CD4-positive, alpha-beta memory T cell (primary cell): ENCODE data around the gene NUP42. TPM values are rescaled to one million over a fixed set of nuclear protein-coding genes. Genes with fewer than 3 reads are reported as not detected.
A peak's percentile ranks its signal among the peaks of the same experiment; 100 is the strongest.

Experiments
- CTCF ChIA-PET: fragments of 350-600 bp; sonication (Branson Sonifier 250); formaldehyde crosslinking; loops from one replicate; lab custom pipeline; 2021; ENCODE audit warnings: inconsistent platforms; ENCODE audit not compliant: partially characterized antibody; lab: Charles Lee
- POLR2A ChIA-PET: fragments of 350-600 bp; sonication (Branson Sonifier 250); formaldehyde crosslinking; loops from one replicate; lab custom pipeline; 2021; ENCODE audit not compliant: partially characterized antibody; lab: Charles Lee
- DNase-seq, 5 donors: peaks; one replicate each; pipeline versions ENCODE4 v3.0.0 to v3.0.0-alpha.2; 2020 to 2022; ENCODE audit warnings: mixed read lengths in 1 of 5
- H3K27ac ChIP-seq: one replicate; pipeline ENCODE4 v1.7.0; 2013; ENCODE audit warnings: low read depth, low read length
- H3K27me3 ChIP-seq: 2 replicates; pipeline ENCODE4 v1.7.0; 2013; ENCODE audit warnings: mild to moderate bottlenecking, low read length, moderate library complexity; ENCODE audit not compliant: insufficient read depth
- H3K36me3 ChIP-seq: 2 replicates; pipeline ENCODE4 v1.7.0; 2013; ENCODE audit warnings: mild to moderate bottlenecking, low read length, moderate library complexity; ENCODE audit not compliant: insufficient read depth
- H3K4me1 ChIP-seq: 2 replicates; pipeline ENCODE4 v1.7.0; 2013; ENCODE audit warnings: mild to moderate bottlenecking, low read length, moderate library complexity; ENCODE audit not compliant: insufficient read depth
- H3K4me3 ChIP-seq, 2 donors: one replicate each; pipeline ENCODE4 v1.7.0; 2013; ENCODE audit warnings: low read length in 2 of 2, mild to moderate bottlenecking in 1 of 2
- H3K9me3 ChIP-seq, 2 donors: one replicate each; pipeline ENCODE4 v1.7.0; 2013; ENCODE audit warnings: low read length in 2 of 2, control low read depth in 1 of 2; ENCODE audit not compliant: control insufficient read depth in 1 of 2
- H3K27ac Mint-ChIP-seq, 7 donors: one replicate each; pipeline ENCODE4 v1.8.0; 2020 to 2021; ENCODE audit warnings: mixed read lengths in 7 of 7, mild to moderate bottlenecking in 6 of 7, inconsistent platforms in 3 of 7, moderate library complexity in 3 of 7
- H3K27me3 Mint-ChIP-seq, 2 donors: one replicate each; pipeline ENCODE4 v1.8.0; 2020 to 2021; ENCODE audit warnings: mixed read lengths in 2 of 2
- H3K36me3 Mint-ChIP-seq, 2 donors: one replicate each; pipeline ENCODE4 v1.8.0; 2020 to 2021; ENCODE audit warnings: mixed read lengths in 2 of 2, inconsistent platforms in 1 of 2, mild to moderate bottlenecking in 1 of 2
- H3K4me1 Mint-ChIP-seq, 4 donors: one replicate each; pipeline ENCODE4 v1.8.0; 2020 to 2021; ENCODE audit warnings: mixed read lengths in 4 of 4, mild to moderate bottlenecking in 1 of 4
- H3K4me3 Mint-ChIP-seq, 8 donors: one replicate each; pipeline ENCODE4 v1.8.0; 2020 to 2021; ENCODE audit warnings: mixed read lengths in 8 of 8, mild to moderate bottlenecking in 7 of 8, moderate library complexity in 6 of 8, inconsistent platforms in 3 of 8
- H3K9me3 Mint-ChIP-seq, 8 donors: one replicate each; pipeline ENCODE4 v1.8.0; 2020 to 2021; ENCODE audit warnings: mixed read lengths in 8 of 8, mild to moderate bottlenecking in 5 of 8, inconsistent platforms in 3 of 8, moderate library complexity in 1 of 8
- intact Hi-C: fragments of 100-400 bp; cut with micrococcal nuclease; formaldehyde crosslinking; loops from one replicate; pipeline ENCODE4 v1.15.1; 2023
- polyA plus RNA-seq, 2 donors: library from polyadenylated mRNA; unstranded; fragments of 300-500 nt; fragmentation: Illumina TruSeq; gene quantifications; one replicate each; pipeline ENCODE4 v1.2.3, GENCODE V29; 2021
- total RNA-seq, 2 experiments: library from RNA; stranded (reverse); gene quantifications; one replicate each; pipeline ENCODE4 v1.2.3, GENCODE V29; 2021

NUP42 gene
- total and polyA plus RNA-seq, 4 experiments from 2014 or later: 33.3 to 40.8 (median 38.5) TPM

- POLR2A ChIA-PET: no interaction called here
- CTCF ChIA-PET: no interaction called here
- peaks cover 0 to under 1% (median under 1%) of the 10 kb centered on the region in 4 donors for H3K4me1 Mint-ChIP-seq
- H3K4me1 ChIP-seq: no peaks in the 10 kb centered on the region
- no peaks in the 10 kb centered on the region for H3K9me3 Mint-ChIP-seq
- peaks cover 2% of the 10 kb centered on the region in 2 donors for H3K27me3 Mint-ChIP-seq
- no peaks in the 10 kb centered on the region for H3K27me3 ChIP-seq
- no peak overlapping the region for H3K27ac Mint-ChIP-seq
- H3K27ac ChIP-seq: no peak overlapping the region
- DNase-seq: no peak
- H3K4me3 ChIP-seq: no peak overlapping the region
- no peaks in the 10 kb centered on the region for H3K9me3 ChIP-seq
- H3K36me3 Mint-ChIP-seq: peaks cover 49 to 62% of the 10 kb centered on the region in 2 donors
- peaks cover 26% of the 10 kb centered on the region for H3K36me3 ChIP-seq
- intact Hi-C loops: no loop called here
- no peak overlapping the region for H3K4me3 Mint-ChIP-seq
Measured at GRCh38 chr7:23200331-23200730, 18.5 kb downstream of the NUP42 start.

- Mint-ChIP-seq H3K27ac (no peak overlapping the region), H3K27me3 (peaks cover 8 to 15% of the 10 kb centered on the region in 2 donors), H3K4me1 (peaks cover 0 to 5% (median 3%) of the 10 kb centered on the region in 4 donors), H3K36me3 (peaks cover 31 to 48% of the 10 kb centered on the region in 2 donors), H3K4me3 (no peak overlapping the region), H3K9me3 (no peaks in the 10 kb centered on the region)
- H3K36me3 ChIP-seq: peaks cover 18% of the 10 kb centered on the region
- POLR2A ChIA-PET: no interaction called here
- no peak overlapping the region for H3K4me3 ChIP-seq
- peaks cover 3% of the 10 kb centered on the region for H3K27me3 ChIP-seq
- intact Hi-C loops: no loop called here
- CTCF ChIA-PET: interaction anchor here (1.5 kb wide), 1 partner anchor 10 kb away, joined by 3 read pairs; no protein-coding TSS in a partner anchor
- no peaks in the 10 kb centered on the region for H3K4me1 ChIP-seq
- no peak overlapping the region for H3K27ac ChIP-seq
- H3K9me3 ChIP-seq: no peaks in the 10 kb centered on the region
- no peak for DNase-seq
Measured at GRCh38 chr7:23204241-23204640, 22.4 kb downstream of the NUP42 start.

- H3K9me3 ChIP-seq: no peaks in the 10 kb centered on the region
- H3K27ac ChIP-seq: no peak overlapping the region
- intact Hi-C loops: no loop called here
- Mint-ChIP-seq H3K4me3 (peak overlapping the region in 4 of 8 donors; percentile 13 to 55 (median 20)), H3K27me3 (peaks cover 9 to 15% of the 10 kb centered on the region in 2 donors), H3K4me1 (peaks cover 0 to 5% (median 3%) of the 10 kb centered on the region in 4 donors), H3K36me3 (peaks cover 22 to 38% of the 10 kb centered on the region in 2 donors), H3K27ac (no peak overlapping the region), H3K9me3 (no peaks in the 10 kb centered on the region)
- no peak for DNase-seq
- peaks cover 5% of the 10 kb centered on the region for H3K36me3 ChIP-seq
- CTCF ChIA-PET: no interaction called here
- H3K4me1 ChIP-seq: no peaks in the 10 kb centered on the region
- H3K4me3 ChIP-seq: no peak overlapping the region
- H3K27me3 ChIP-seq: peaks cover 3% of the 10 kb centered on the region
- POLR2A ChIA-PET: no interaction called here
Measured at GRCh38 chr7:23205577-23205908, 23.7 kb downstream of the NUP42 start.

DNA sequence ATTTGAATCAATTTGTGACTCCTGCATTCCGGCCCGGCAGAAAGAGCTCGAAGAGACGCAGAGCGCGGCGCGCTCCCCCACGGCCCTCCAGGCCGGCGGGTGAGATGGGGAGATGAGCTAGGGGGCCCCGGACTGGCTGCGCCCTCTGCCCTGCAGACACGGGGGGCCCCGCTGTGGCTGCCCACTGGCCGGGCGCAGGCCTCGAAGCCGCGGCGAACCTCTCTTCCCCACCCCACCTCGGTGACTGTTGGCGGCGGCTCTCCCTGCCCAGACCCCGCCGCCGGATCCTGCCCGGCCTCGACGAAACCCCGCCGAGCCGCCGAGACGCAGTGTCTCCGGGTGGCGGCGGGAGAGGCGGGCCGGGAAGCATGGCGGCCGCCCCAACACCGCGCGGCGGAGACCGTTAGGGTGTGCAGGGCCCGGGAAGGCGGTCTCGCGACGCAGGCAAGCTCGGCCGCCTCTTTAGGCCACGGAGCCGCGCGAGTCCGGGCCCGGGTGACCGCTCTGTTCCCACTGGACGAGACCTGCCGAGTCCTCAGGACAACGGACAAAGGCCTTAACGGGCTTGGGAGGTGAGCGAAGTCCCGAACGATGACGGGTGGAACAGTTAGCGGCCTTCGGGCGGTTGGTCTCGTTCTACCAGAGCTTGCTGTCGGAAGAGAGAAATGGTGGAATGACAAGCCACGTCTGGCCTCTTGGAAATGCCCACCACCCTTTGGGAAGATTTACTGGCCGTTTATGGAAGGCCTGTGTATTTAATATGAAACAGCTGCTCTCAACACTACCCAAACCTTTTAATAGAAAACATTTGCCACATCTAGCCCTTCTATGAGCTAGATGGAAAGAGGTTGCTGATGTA, 24.3 kb downstream of the NUP42 start:
- ChIA-PET POLR2A (no interaction called here), CTCF (no interaction called here)
- Histone ChIP-seq H3K4me1 (no peaks in the 10 kb centered on the region), H3K4me3 (no peak overlapping the region), H3K36me3 (peaks cover 4% of the 10 kb centered on the region), H3K27ac (no peak overlapping the region), H3K9me3 (no peaks in the 10 kb centered on the region), H3K27me3 (peaks cover 3% of the 10 kb centered on the region)
- peak in 1 of 5 donors; percentile 39 for DNase-seq
- peak overlapping the region in 4 of 8 donors; percentile 8 to 55 (median 17) for H3K4me3 Mint-ChIP-seq
- intact Hi-C loops: no loop called here
- H3K36me3 Mint-ChIP-seq: peaks cover 21 to 34% of the 10 kb centered on the region in 2 donors
- H3K27me3 Mint-ChIP-seq: peaks cover 10 to 20% of the 10 kb centered on the region in 2 donors
- peaks cover 0 to 5% (median 3%) of the 10 kb centered on the region in 4 donors for H3K4me1 Mint-ChIP-seq
- peak overlapping the region in 1 of 7 donors; percentile 31 for H3K27ac Mint-ChIP-seq
- H3K9me3 Mint-ChIP-seq: no peaks in the 10 kb centered on the region

- H3K4me1 ChIP-seq: no peaks in the 10 kb centered on the region
- Mint-ChIP-seq H3K4me1 (peaks cover 0 to 5% (median 3%) of the 10 kb centered on the region in 4 donors), H3K36me3 (peaks cover 15 to 25% of the 10 kb centered on the region in 2 donors), H3K27me3 (peaks cover 10 to 20% of the 10 kb centered on the region in 2 donors), H3K27ac (no peak overlapping the region), H3K9me3 (no peaks in the 10 kb centered on the region), H3K4me3 (peak overlapping the region in 1 of 8 donors; percentile 55)
- no peaks in the 10 kb centered on the region for H3K9me3 ChIP-seq
- POLR2A ChIA-PET: no interaction called here
- DNase-seq: no peak
- peaks cover 4% of the 10 kb centered on the region for H3K36me3 ChIP-seq
- intact Hi-C loops: no loop called here
- CTCF ChIA-PET: no interaction called here
- H3K27me3 ChIP-seq: peaks cover 3% of the 10 kb centered on the region
- no peak overlapping the region for H3K4me3 ChIP-seq
- no peak overlapping the region for H3K27ac ChIP-seq
Measured at GRCh38 chr7:23207021-23207420, 25.2 kb downstream of the NUP42 start.

- H3K27me3 ChIP-seq: peaks cover 3% of the 10 kb centered on the region
- no peaks in the 10 kb centered on the region for H3K4me1 ChIP-seq
- Mint-ChIP-seq H3K9me3 (no peaks in the 10 kb centered on the region), H3K4me1 (peaks cover 0 to 5% (median 3%) of the 10 kb centered on the region in 4 donors), H3K27me3 (peaks cover 10 to 20% of the 10 kb centered on the region in 2 donors), H3K36me3 (peaks cover 12 to 24% of the 10 kb centered on the region in 2 donors), H3K27ac (peak overlapping the region in 1 of 7 donors; percentile 68), H3K4me3 (no peak overlapping the region)
- intact Hi-C loops: no loop called here
- no peak for DNase-seq
- no peak overlapping the region for H3K4me3 ChIP-seq
- H3K9me3 ChIP-seq: no peaks in the 10 kb centered on the region
- ChIA-PET POLR2A (no interaction called here), CTCF (no interaction called here)
- no peak overlapping the region for H3K27ac ChIP-seq
- H3K36me3 ChIP-seq: peaks cover 4% of the 10 kb centered on the region
Measured at GRCh38 chr7:23207884-23208283, 26.0 kb downstream of the NUP42 start.

GRCh38 chr7:23208316-23208715, 26.5 kb downstream of the NUP42 start:
- Mint-ChIP-seq H3K36me3 (peaks cover 9 to 20% of the 10 kb centered on the region in 2 donors), H3K4me3 (no peak overlapping the region), H3K4me1 (peaks cover 0 to 5% (median 3%) of the 10 kb centered on the region in 4 donors), H3K27ac (peak overlapping the region in 1 of 7 donors; percentile 68), H3K27me3 (peaks cover 10 to 20% of the 10 kb centered on the region in 2 donors), H3K9me3 (no peaks in the 10 kb centered on the region)
- CTCF ChIA-PET: no interaction called here
- POLR2A ChIA-PET: no interaction called here
- H3K27ac ChIP-seq: no peak overlapping the region
- H3K36me3 ChIP-seq: peaks cover 4% of the 10 kb centered on the region
- no peaks in the 10 kb centered on the region for H3K9me3 ChIP-seq
- H3K4me1 ChIP-seq: no peaks in the 10 kb centered on the region
- peaks cover 3% of the 10 kb centered on the region for H3K27me3 ChIP-seq
- no peak for DNase-seq
- H3K4me3 ChIP-seq: no peak overlapping the region
- intact Hi-C loops: no loop called here
